GM12865 (cell line): ENCODE measurements around the gene TOM1.

Experiments used
- DNase-seq: peaks from one replicate; pipeline ENCODE4 v3.0.0; 2010; ENCODE audit warnings: low read depth
- H3K4me3 ChIP-seq: 2 replicates; pipeline ENCODE4 v1.5.1; 2011; ENCODE audit warnings: mild to moderate bottlenecking, low read depth, low read length, control low read depth
- CTCF ChIP-seq: IDR thresholded peaks from 2 replicates; pipeline ENCODE4 v1.5.1; 2011; ENCODE audit warnings: low read length, control low read depth, low read depth, inconsistent platforms; ENCODE audit not compliant: insufficient read depth; ENCODE audit errors: missing control alignments

TOM1 gene

GRCh38 chr22:35379146-35379993 is 79.7 kb downstream of the TOM1 start:
- H3K4me3 ChIP-seq: no peak overlapping the region
- TF ChIP-seq CTCF: no peak
- no peak for DNase-seq

DNA sequence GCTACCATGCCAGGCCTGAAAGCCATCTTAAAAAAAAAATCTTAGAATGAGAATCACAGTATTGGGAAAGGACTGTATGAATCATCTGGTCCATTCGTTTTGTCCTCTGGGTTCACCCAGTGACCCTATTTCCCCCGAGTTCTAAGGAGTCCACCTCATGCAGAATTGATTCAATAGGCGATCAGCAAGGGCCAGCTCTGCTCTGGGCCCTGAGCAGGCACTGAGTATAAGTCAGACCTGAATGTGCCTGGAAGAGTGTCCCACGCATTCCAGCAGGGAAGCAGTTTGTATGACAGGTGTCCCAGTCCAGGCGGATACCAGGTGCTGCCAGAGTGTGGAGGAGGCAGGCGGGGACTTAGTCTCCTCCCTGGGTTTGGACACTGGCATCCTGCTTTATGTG is 80.3 kb downstream of the TOM1 start:
- no peak for TF ChIP-seq CTCF
- DNase-seq: no peak
- H3K4me3 ChIP-seq: no peak overlapping the region

GRCh38 chr22:35380537-35381423 is 81.1 kb downstream of the TOM1 start, which contains the start of gene HMOX1:
HMOX1 (plus strand) TSS chr22:35381096; CDS start chr22:35381174, 78 bp downstream.
- DNase-seq: peak; percentile 91
- H3K4me3 ChIP-seq: peak within 1 kb of the TSS; percentile 71
- no peak for TF ChIP-seq CTCF

DNA sequence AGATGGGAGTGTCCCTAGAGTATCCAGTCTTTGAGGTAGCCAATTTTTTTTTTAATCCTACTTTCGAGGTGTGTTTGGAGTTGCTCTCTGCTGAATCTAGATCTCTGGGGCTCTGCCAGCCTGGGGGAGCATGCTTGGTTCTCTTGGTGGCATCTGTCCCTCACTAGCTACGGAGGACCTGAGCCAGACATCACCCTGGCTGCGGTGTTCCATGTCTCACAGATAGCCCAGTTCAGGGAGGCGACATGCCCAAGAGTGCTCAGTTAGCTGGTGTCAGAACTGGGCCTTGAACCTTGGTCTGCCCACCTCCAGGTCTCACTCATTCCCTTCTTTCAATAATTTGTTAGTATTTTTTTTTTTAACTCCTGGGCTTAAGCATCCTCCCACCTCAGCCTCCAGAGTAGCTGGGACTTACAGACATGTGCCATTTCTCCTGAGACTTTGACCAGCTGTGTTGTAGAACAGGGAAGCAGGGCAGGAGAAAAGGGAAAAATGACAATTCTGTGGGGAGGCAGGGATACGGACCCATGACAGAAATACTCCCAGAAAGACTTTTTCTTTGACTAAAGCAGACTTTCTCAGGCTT is 81.8 kb downstream of the TOM1 start:
- TF ChIP-seq CTCF: no peak
- H3K4me3 ChIP-seq: peak overlapping the region; percentile 71
- DNase-seq: no peak

DNA sequence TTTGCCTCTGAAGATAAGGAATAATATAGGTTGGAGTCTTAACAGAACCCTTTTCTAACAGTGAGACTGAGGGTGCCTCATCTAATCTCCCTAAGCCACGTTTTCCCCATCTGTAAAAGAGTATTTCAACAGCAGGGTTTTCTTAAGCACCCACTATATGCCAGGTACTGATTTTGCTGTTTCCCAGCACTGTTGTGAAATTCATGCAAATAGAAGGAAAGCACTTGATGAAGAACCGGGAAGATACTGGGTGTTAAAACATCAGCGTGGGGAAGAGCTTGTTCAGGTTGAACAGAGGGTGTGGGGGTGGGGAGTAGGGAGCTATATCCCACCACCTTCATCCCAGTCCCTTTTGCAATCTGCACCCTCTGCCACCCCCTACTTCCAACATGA is 84.0 kb downstream of the TOM1 start:
- no peak for DNase-seq
- no peak overlapping the region for H3K4me3 ChIP-seq
- no peak for TF ChIP-seq CTCF

DNA sequence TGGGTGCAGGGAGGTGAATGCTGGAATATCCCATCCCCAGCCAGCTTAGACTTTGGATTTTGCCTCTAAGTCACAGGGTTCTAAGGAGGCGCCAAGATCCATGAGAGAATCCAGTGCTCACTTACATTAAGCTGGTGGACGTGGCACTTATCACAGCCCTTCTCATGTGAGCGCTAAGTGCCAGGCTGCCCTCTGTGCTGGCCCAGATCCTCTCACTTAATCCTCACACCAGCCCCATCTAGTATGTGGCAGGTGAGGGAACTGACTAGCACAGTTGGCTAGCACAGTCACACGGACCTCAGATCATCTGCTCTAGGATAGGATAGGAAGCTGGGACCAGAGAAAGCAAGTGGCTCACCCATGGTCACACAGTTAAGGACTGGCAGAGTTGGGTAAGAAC is 84.8 kb downstream of the TOM1 start:
- no peak for TF ChIP-seq CTCF
- DNase-seq: no peak

More for the DNA sequence above, 84.8 kb downstream of the TOM1 start:
- no peak overlapping the region for H3K4me3 ChIP-seq
